GM18858 (cell line): ENCODE data around the gene CD226.
"Not testable (repeated sequence)": the region's sequence is repeated elsewhere in the genome, so short reads cannot be mapped to it uniquely, and the experiment has no call there.

Experiments used
- ATAC-seq: cut with Tn5 transposase; IDR thresholded peaks from one replicate; pipeline ENCODE4 v1.9.1; 2021; ENCODE audit not compliant: unreplicated experiment

The CD226 gene

GRCh38 chr18:69956665-69957620 lies 9.3 kb upstream of the CD226 start:
- no peak for ATAC-seq

DNA sequence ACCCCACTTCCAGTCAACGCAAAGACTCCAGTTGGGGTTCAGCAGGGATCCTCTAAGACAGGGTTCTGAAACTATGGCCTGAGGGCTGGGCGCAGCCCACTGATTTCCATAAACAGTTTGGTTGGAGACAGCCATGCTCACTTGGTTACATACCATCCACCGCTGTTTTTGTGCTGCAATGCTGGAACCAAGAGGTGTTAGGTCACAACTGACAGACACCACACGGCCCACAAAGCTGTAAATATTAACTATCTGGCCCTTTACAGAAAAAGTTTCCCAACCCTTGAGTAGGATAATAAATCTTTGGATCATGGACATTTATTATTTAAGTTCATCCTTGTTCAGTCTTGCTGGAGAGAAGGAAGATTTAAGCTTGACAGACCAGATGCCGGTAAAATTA lies 8.4 kb upstream of the CD226 start:
- no peak for ATAC-seq

GRCh38 chr18:69954719-69955480 lies 7.2 kb upstream of the CD226 start:
- ATAC-seq: no peak

DNA sequence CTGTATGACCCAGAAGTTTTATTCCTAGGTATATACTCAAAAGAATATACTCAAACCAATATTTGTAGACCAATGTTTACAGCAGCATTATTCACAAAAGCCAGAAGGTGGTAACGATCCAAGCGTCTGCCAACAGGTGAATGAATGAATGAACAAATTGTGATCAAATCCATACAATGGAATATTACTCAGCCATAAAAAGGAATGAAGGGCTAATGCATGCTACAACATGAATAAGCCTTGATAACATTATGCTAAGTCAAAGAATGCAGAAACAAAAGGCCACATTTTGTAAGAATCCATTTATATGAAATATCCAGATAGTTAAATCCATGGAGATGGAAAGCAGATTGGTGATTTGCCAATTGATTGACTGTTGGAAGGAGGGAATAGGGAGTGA lies 5.5 kb upstream of the CD226 start:
- ATAC-seq: no peak

DNA sequence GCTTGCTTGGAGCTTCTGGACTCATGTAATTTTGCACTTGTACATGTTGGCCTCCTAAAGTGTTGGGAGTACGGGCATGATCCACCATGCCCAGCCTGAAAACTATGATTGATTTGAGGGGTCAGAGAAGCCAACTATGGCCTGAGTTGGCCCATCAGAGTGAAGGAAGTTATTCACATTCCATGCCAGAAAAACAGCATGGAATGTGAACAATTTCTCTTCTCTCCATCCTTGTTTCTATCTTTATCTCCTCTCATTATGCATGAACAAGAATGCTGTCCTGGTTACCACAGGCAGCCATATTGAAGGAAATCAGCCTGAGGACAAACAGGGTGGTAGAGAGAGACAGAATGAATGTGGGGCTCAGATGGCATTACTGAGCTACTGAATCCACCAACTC lies 3.5 kb upstream of the CD226 start:
- no peak for ATAC-seq

DNA sequence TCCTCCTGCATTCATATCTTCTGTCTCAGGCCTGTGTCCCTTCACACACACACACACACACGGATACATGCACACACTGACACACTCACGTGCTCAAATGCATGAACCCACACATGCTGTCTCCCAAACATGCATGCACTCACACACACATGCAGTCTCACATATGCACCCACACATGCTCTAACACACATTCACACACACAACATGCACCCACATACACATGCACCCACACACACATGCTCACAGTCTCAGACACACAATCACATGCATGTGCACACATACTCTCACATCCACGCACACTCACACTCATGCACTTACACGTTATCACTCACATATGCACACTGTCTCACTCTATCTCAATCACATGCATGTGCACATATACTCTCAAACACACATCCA lies 1.9 kb upstream of the CD226 start:
- ATAC-seq: no peak

GRCh38 chr18:69948919-69949537 lies 1.4 kb upstream of the CD226 start:
- peak; percentile 86 for ATAC-seq

DNA sequence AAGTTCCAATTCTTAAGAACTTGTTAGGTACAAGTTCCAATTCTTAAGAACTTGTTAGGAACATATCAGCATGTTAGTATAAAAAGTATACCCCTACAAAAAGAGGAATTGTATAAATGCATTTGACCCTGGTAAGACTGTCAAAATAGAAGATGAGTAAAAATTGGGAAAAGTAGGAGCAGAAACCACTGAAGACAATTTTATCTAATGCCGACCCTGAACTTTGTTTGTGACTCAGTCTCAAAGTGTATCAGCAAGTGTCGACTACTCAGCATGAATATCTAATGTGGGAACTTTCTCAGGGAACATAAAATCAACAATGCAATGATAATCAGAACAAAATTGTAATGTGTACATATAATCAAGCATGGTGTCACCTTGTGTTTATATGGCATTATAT lies 583 bp upstream of the CD226 start:
- peak; percentile 5 for ATAC-seq

DNA sequence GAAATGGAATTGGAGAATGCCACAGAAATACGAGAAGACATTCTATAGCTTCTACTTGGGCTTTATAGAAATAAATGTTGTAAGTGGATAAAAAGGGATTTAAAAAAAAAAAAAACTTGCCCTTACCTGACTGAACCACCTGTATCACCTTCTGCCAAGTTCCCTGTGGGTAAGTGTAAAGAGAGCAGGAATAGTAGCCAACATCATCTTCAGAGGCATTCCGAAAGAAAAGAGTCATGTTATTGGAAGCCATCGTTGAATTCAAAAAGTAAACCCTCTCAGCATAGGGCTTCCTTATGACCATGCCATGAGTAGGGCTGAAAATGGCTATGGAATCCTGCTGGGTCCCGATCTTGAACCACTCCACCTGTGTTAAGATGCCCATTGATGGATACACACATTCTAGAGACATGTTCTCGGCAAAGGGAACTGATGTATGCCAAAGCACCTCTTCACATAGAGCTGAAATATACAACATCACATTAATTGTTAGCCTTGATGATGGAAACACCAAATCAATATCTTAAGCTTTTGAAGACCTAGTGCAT lies 991 bp downstream of the CD226 start:
- no peak for ATAC-seq

- ATAC-seq: no peak
Observed at GRCh38 chr18:69945220-69946114, 2.2 kb downstream of the CD226 start.

GRCh38 chr18:69944436-69944835 lies 3.2 kb downstream of the CD226 start:
- ATAC-seq: no peak

DNA sequence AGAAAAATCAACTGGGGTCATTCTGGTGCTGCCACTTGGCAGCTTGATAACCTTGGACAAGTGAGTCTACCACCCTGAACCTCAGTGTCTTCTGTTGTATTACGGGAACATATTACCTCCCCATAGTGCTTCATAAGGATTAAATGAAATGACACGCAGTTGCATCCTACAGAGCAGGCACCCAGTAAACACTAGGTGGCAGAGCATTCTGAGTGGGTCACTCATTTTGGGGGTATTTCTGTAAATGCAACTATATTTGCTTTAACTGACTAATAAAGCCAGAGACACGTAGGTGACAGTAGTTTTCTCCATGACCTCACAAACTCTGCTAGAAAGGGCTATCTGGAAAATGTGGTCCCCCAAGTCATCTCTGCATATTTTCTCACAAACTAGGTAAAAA lies 4.7 kb downstream of the CD226 start:
- ATAC-seq: no peak

- no peak for ATAC-seq
Observed at GRCh38 chr18:69941183-69941582, 6.5 kb downstream of the CD226 start.

DNA sequence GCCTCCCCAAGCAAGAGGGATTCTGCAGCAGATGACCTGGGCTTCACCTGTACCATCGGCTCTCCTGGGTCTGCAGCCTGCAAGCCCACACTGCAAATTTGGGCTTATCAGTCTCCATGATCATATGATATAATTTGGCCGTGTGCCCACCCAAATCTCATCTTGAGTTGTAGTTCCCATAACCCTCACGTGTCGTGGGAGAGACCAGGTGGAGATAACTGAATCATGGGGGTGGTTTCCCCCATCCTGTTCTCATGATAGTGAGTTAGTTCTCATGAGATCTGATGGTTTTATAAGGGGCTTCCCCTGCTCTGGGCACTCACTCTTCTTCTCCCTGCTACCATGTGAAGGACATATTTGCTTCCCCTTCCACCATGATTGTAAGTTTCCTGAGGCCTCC lies 7.9 kb downstream of the CD226 start:
- not testable (repeated sequence) for ATAC-seq

- ATAC-seq: peak; percentile 21
Observed at GRCh38 chr18:69936191-69936558, 11.5 kb downstream of the CD226 start.

- ATAC-seq: peak; percentile 93
Observed at GRCh38 chr18:69935319-69936190, 12.1 kb downstream of the CD226 start.

GRCh38 chr18:69934601-69935265 lies 12.9 kb downstream of the CD226 start:
- ATAC-seq: no peak

GRCh38 chr18:69929041-69929774 lies 18.5 kb downstream of the CD226 start:
- no peak for ATAC-seq
